Ishikawa (cell line): Measurements from ENCODE around the gene ZNF654.

Source experiments
- CEBPB ChIP-seq: IDR thresholded peaks from 2 replicates; pipeline ENCODE4 v1.6.1; 2012
- CREB1 ChIP-seq: IDR thresholded peaks from 2 replicates; pipeline ENCODE4 v1.6.1; 2012; ENCODE audit warnings: low read depth
- EGR1 ChIP-seq: IDR thresholded peaks from 2 replicates; pipeline ENCODE4 v1.6.1; 2012
- EP300 ChIP-seq: IDR thresholded peaks from 2 replicates; pipeline ENCODE4 v1.6.1; 2012; ENCODE audit warnings: borderline replicate concordance
- FOXM1 ChIP-seq: IDR thresholded peaks from 2 replicates; pipeline ENCODE4 v1.6.1; 2012; ENCODE audit warnings: low read depth, borderline replicate concordance
- NFIC ChIP-seq: IDR thresholded peaks from 2 replicates; pipeline ENCODE4 v1.6.1; 2012
- RAD21 ChIP-seq: IDR thresholded peaks from 2 replicates; pipeline ENCODE4 v1.6.1; 2012; ENCODE audit warnings: low read depth
- TAF1 ChIP-seq: IDR thresholded peaks from 2 replicates; pipeline ENCODE4 v1.6.1; 2012; ENCODE audit warnings: low read depth, mild to moderate bottlenecking
- TCF12 ChIP-seq: IDR thresholded peaks from 2 replicates; pipeline ENCODE4 v1.6.1; 2012; ENCODE audit warnings: low read depth
- TEAD4 ChIP-seq: IDR thresholded peaks from 2 replicates; pipeline ENCODE4 v1.6.1; 2012
- YY1 ChIP-seq: IDR thresholded peaks from 2 replicates; pipeline ENCODE4 v1.6.1; 2012; ENCODE audit warnings: low read depth
- ZBTB7A ChIP-seq: IDR thresholded peaks from 2 replicates; pipeline ENCODE4 v1.6.1; 2012; ENCODE audit warnings: low read depth
- TF ChIP-seq, protein P1 (sequence below): IDR thresholded peaks from 2 replicates; pipeline ENCODE4 v1.6.1; 2012
- TF ChIP-seq, protein P2 (sequence below): IDR thresholded peaks from 2 replicates; pipeline ENCODE4 v1.6.1; 2012
- TF ChIP-seq, protein P3 (sequence below): IDR thresholded peaks from 2 replicates; pipeline ENCODE4 v1.6.1; 2012; ENCODE audit warnings: low read depth, mild to moderate bottlenecking

The ZNF654 gene

DNA sequence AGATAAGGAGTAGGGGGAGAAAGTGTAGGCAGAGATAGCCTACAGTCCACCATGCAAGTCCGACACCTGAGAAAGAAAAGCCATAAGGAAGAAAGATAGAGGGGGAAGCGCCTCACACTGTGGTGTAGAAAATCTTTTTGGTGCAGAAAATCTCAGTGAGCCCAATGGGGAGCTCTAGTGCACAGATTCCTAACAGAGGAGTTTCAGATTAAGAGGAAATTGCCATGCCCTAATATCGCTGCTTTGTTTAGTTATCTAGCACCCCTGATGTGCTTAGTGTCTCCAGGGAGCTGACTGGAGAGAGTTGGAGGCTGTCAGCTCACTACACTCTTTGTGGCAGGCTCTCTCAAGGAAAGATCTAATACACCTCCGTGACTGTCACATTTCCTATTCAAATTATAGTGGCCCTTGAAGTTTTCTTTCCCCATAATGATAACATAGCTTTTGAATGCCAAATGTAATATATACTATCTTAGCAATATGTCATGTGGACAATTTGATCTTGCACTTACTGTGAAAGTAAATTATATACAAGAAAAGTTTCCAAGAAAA is 34.0 kb upstream of the ZNF654 start:
- TF ChIP-seq CREB1 (no peak), NFIC (no peak), TEAD4 (no peak), YY1 (no peak)
- TF ChIP-seq, protein P1, sequence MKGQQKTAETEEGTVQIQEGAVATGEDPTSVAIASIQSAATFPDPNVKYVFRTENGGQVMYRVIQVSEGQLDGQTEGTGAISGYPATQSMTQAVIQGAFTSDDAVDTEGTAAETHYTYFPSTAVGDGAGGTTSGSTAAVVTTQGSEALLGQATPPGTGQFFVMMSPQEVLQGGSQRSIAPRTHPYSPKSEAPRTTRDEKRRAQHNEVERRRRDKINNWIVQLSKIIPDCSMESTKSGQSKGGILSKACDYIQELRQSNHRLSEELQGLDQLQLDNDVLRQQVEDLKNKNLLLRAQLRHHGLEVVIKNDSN, result no peak

DNA sequence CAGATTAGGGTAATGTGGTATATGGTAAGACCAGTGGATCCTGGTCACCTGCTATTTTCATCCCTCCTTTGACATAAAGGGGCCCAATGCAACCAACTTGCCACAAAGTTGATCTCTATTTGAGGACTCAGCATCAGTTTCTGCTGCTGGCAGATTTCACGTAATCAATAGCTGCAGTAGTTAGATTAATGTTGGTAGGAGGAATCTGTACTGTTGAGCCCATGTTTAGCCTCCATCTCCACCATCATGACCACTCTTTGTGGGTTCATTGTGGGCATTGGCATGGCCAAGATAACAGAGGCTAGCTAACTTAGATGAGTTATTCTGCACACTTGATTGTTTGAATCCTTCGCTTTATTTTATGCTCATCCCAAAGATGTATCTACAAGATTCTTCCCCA is 30.2 kb upstream of the ZNF654 start:
- TF ChIP-seq YY1 (no peak), RAD21 (no peak), NFIC (no peak), CEBPB (no peak), TEAD4 (no peak), ZBTB7A (no peak)
- TF ChIP-seq, protein P2, sequence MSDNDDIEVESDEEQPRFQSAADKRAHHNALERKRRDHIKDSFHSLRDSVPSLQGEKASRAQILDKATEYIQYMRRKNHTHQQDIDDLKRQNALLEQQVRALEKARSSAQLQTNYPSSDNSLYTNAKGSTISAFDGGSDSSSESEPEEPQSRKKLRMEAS, result no peak
- TF ChIP-seq, protein P3, sequence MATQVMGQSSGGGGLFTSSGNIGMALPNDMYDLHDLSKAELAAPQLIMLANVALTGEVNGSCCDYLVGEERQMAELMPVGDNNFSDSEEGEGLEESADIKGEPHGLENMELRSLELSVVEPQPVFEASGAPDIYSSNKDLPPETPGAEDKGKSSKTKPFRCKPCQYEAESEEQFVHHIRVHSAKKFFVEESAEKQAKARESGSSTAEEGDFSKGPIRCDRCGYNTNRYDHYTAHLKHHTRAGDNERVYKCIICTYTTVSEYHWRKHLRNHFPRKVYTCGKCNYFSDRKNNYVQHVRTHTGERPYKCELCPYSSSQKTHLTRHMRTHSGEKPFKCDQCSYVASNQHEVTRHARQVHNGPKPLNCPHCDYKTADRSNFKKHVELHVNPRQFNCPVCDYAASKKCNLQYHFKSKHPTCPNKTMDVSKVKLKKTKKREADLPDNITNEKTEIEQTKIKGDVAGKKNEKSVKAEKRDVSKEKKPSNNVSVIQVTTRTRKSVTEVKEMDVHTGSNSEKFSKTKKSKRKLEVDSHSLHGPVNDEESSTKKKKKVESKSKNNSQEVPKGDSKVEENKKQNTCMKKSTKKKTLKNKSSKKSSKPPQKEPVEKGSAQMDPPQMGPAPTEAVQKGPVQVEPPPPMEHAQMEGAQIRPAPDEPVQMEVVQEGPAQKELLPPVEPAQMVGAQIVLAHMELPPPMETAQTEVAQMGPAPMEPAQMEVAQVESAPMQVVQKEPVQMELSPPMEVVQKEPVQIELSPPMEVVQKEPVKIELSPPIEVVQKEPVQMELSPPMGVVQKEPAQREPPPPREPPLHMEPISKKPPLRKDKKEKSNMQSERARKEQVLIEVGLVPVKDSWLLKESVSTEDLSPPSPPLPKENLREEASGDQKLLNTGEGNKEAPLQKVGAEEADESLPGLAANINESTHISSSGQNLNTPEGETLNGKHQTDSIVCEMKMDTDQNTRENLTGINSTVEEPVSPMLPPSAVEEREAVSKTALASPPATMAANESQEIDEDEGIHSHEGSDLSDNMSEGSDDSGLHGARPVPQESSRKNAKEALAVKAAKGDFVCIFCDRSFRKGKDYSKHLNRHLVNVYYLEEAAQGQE, result no peak
- TF ChIP-seq, protein P1, result no peak

DNA sequence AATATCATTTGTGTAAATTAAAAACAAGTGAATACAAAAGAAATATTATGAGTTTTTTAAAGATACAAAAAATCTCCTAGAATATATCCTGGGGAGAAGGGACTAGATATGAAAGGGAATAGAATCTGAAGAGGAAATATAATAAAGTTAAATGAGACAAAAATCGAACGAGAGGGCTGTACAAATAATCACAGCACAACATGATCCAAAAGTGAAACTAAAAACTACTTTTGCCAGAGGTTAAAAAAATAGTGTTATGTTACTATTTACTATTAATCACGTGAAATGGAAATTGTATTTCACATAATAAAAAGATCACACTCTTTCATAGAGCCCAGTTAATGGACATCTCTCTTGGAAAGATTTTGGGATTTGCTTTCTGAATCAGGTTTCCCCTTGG is 28.8 kb upstream of the ZNF654 start:
- TF ChIP-seq TEAD4 (no peak), EP300 (no peak), TCF12 (no peak), EGR1 (no peak), FOXM1 (no peak), RAD21 (no peak), YY1 (no peak), TAF1 (no peak)
- TF ChIP-seq, protein P2, result no peak
- TF ChIP-seq, protein P3, result no peak
- TF ChIP-seq, protein P1, result no peak

DNA sequence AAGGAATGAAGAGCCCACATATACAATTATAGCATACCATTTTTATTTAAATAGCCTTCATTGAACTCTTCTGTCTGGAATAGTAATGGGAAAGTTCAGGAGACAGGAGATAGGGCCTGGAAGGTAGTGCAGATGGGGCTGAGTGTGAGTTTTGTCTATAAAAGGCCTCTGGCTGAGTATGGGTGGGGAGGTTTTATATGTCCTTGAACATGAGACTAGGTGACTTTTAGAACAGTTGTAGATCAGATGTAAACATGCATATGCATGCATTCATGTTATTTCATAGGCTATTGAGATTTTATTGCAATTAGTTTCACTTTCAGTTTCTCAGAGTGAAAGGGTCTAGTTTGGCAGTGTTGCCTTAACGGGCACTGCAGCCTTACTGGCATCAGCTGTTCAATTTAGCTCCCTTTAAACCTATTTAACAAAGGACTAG is 27.4 kb upstream of the ZNF654 start:
- TF ChIP-seq, protein P2, result no peak
- TF ChIP-seq NFIC (no peak), CREB1 (no peak), EGR1 (no peak), YY1 (no peak), TCF12 (no peak), FOXM1 (no peak), RAD21 (no peak), CEBPB (no peak), EP300 (no peak), ZBTB7A (no peak), TEAD4 (no peak), TAF1 (no peak)
- TF ChIP-seq, protein P1, result no peak
- TF ChIP-seq, protein P3, result no peak
